SK-N-MC (cell line): ENCODE results near the gene ZNF526.

Experiments used
- EZH2 ChIP-seq: fragments of 200-600 bp; sonication (generic); IDR thresholded peaks from one replicate; pipeline ENCODE4 v1.6.1; 2017; ENCODE audit warnings: antibody characterized with exemption
- FOXP2 ChIP-seq: optimal IDR thresholded peaks from 2 replicates; pipeline ENCODE3; 2011; ENCODE audit warnings: mild to moderate bottlenecking, moderate library complexity; ENCODE audit not compliant: insufficient read depth; ENCODE audit errors: extremely low read length, control extremely low read depth
- POLR2AphosphoS5 ChIP-seq: IDR thresholded peaks from 2 replicates; pipeline ENCODE4 v1.6.1; 2012; ENCODE audit warnings: mild to moderate bottlenecking, low read depth, low read length, borderline replicate concordance

DNA sequence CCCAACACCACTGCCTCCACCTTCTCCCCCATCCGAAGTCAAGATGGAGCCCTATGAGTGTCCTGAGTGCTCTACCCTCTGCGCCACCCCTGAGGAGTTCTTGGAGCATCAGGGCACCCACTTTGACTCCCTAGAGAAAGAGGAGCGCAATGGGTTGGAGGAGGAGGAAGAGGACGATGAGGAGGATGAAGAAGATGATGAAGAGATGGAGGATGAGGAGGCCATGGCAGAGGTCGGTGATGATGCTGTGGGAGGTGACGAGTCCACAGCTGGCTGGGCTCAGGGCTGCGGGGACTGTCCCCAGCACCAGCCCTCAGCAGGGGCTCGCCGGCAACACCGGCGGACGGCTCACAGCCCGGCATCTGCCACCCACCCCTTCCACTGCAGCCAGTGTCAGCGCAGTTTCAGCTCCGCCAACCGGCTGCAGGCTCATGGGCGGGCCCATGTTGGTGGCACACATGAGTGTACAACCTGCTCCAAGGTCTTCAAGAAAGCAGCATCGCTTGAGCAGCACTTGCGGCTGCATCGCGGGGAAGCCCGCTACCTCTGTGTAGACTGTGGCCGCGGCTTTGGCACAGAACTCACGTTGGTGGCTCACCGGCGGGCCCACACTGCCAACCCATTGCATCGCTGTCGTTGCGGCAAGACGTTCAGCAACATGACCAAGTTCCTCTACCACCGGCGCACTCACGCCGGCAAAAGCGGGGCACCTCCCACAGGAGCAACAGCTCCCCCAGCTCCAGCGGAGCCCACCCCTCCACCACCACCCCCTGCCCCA is 5.0 kb downstream of the ZNF526 start:
- TF ChIP-seq POLR2AphosphoS5 (no peak), EZH2 (no peak), FOXP2 (no peak)
